Panc1 (cell line): Measurements from ENCODE around the gene CROCC2.

Source experiments
- CTCF ChIP-seq: fragments of 450-650 bp; IDR thresholded peaks from 2 replicates; pipeline ENCODE4 v1.5.1; 2017; ENCODE audit warnings: mild to moderate bottlenecking
- POLR2AphosphoS5 ChIP-seq: IDR thresholded peaks from 2 replicates; pipeline ENCODE4 v1.6.1; 2012; ENCODE audit warnings: mild to moderate bottlenecking, low read depth, low read length, moderate library complexity
- TCF7L2 ChIP-seq: IDR thresholded peaks from 2 replicates; pipeline ENCODE4 v1.6.1; 2011; ENCODE audit warnings: mild to moderate bottlenecking, low read depth, low read length, inconsistent platforms
- TF ChIP-seq, protein P1 (sequence below), 2 experiments: IDR thresholded peaks; 2 replicates each; pipeline ENCODE4 v1.6.1; 2011 to 2012; ENCODE audit warnings: low read depth in 2 of 2, control low read depth in 1 of 2, low read length in 1 of 2, mild to moderate bottlenecking in 1 of 2, moderate library complexity in 1 of 2; ENCODE audit not compliant: insufficient read depth in 1 of 2

DNA sequence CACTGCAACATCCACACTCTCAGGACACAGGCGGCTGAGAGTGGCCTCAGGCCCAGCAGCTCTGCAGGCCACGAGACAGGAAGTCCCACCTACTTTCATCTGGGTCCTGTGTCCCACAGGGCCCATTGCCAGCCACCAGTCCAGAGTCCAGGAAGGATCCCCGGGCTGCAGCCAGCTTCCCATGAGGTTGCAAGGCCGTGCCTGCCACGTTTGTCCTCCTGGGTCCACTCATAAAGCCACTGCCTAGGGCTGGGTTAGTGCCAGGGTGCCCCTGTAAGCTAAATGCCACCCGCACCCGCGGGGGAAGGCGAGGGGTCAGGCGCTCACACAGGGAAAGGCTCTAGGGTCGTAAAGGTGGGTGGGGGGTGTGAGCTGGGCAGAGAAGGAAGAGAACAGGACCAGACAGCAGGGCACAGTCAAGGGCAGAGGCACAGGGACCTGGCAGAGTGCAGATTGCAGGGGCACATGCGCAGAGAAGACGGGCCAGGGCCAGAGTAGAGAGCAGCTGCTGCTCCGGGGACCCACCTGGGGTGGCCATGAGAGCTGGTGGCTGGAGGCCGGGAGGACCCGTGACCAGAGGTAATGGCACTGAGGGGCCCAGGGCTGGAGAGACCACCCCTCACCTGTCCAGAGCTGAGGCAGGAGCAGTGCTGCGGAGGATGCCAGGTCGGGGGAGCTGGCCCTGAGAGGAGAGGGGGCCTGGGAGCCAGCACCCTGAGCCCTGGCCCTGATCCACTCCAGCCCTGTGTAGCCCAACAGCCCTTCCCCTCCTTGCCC is 29.5 kb upstream of the CROCC2 start:
- TF ChIP-seq CTCF (no peak), POLR2AphosphoS5 (no peak), TCF7L2 (no peak)
- TF ChIP-seq, protein P1, sequence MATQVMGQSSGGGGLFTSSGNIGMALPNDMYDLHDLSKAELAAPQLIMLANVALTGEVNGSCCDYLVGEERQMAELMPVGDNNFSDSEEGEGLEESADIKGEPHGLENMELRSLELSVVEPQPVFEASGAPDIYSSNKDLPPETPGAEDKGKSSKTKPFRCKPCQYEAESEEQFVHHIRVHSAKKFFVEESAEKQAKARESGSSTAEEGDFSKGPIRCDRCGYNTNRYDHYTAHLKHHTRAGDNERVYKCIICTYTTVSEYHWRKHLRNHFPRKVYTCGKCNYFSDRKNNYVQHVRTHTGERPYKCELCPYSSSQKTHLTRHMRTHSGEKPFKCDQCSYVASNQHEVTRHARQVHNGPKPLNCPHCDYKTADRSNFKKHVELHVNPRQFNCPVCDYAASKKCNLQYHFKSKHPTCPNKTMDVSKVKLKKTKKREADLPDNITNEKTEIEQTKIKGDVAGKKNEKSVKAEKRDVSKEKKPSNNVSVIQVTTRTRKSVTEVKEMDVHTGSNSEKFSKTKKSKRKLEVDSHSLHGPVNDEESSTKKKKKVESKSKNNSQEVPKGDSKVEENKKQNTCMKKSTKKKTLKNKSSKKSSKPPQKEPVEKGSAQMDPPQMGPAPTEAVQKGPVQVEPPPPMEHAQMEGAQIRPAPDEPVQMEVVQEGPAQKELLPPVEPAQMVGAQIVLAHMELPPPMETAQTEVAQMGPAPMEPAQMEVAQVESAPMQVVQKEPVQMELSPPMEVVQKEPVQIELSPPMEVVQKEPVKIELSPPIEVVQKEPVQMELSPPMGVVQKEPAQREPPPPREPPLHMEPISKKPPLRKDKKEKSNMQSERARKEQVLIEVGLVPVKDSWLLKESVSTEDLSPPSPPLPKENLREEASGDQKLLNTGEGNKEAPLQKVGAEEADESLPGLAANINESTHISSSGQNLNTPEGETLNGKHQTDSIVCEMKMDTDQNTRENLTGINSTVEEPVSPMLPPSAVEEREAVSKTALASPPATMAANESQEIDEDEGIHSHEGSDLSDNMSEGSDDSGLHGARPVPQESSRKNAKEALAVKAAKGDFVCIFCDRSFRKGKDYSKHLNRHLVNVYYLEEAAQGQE (IDR thresholded peaks at IDR 0.05; ENCODE audit: insufficient read depth in 1 of 2, low read depth in 2 of 2, low read length in 1 of 2) = no peak
